PFSK-1 (cell line): ENCODE results near the gene CHRNB1.

ENCODE experiments used
- FOXP2 ChIP-seq: optimal IDR thresholded peaks from 2 replicates; pipeline ENCODE3; 2011; ENCODE audit warnings: borderline replicate concordance, control low read depth, inconsistent platforms; ENCODE audit not compliant: insufficient read depth; ENCODE audit errors: extremely low read length, extremely low read depth
- POLR2AphosphoS5 ChIP-seq: IDR thresholded peaks from 2 replicates; pipeline ENCODE4 v1.6.1; 2012; ENCODE audit warnings: low read depth, mild to moderate bottlenecking, control low read depth, low read length, moderate library complexity
- REST ChIP-seq, 2 experiments: IDR thresholded peaks; 2 replicates each; pipeline versions ENCODE4 v1.6.1 to v1.8.0; 2011 to 2012; ENCODE audit warnings: low read depth in 2 of 2, low read length in 2 of 2, control low read depth in 1 of 2, inconsistent platforms in 1 of 2, mild to moderate bottlenecking in 1 of 2, moderate library complexity in 1 of 2; ENCODE audit not compliant: insufficient read depth in 1 of 2
- SIN3A ChIP-seq: IDR thresholded peaks from 2 replicates; pipeline ENCODE4 v1.6.1; 2012; ENCODE audit warnings: mild to moderate bottlenecking, low read length, moderate library complexity, borderline replicate concordance; ENCODE audit not compliant: insufficient read depth
- TAF1 ChIP-seq: IDR thresholded peaks from 2 replicates; pipeline ENCODE4 v1.6.1; 2012; ENCODE audit warnings: low read length, control low read depth, borderline replicate concordance; ENCODE audit not compliant: insufficient read depth

CHRNB1 gene

GRCh38 chr17:7439462-7440112 is 5.3 kb upstream of the CHRNB1 start, which contains the start of gene FGF11:
TSS of gene FGF11 (plus strand) at chr17:7439512. CDS start at chr17:7439621, 109 bp downstream.
- TF ChIP-seq POLR2AphosphoS5 (no peak), REST (IDR thresholded peaks at IDR 0.05; ENCODE audit: insufficient read depth in 1 of 2, low read depth in 2 of 2, low read length in 2 of 2) (peak; percentile 27 to 45; a peak in 1 of 4 replicates), SIN3A (no peak), FOXP2 (no peak)

DNA sequence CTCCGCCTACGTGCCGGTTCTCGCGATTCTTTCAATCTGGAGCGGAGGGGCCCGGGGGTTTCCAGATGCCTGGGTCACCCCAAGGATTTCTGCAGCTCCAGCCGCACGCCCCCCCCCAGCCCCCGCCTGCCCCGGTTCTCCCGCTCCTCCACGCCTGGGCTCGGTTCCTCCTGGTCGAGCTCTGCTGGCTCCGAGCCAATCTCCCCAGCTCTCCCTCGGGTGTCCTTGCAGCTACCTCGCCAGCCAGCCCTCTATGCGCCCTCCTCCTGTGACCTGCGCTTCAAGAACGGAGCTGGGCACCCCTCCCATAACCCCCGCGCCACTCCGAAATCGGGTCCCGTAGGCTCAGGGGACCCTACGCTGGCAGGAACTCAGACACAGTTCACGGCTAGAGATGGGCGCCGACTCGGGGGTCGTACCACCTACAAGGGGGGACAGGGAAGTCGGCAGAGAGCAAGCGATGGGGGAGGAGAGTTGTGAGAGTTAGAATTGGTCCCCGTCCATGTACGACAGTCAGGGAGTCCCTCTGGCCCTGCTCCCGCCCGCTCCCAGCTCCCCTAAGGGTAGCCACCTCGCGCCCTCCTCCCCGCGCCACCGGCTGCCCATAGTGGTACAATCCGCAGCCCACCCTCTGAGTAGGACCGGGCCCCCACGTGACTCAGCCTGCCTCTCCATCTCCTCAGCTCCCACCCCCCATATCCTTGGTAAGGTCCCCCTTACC is 4.6 kb upstream of the CHRNB1 start:
- no peak for TF ChIP-seq TAF1
- no peak for TF ChIP-seq REST (IDR thresholded peaks at IDR 0.05; ENCODE audit: insufficient read depth in 1 of 2, low read depth in 2 of 2, low read length in 2 of 2)
- TF ChIP-seq FOXP2, result peak; percentile 16
- TF ChIP-seq POLR2AphosphoS5, result no peak

- TF ChIP-seq SIN3A, result no peak
- no peak for TF ChIP-seq FOXP2
- no peak for TF ChIP-seq POLR2AphosphoS5
- TF ChIP-seq TAF1, result no peak
- TF ChIP-seq REST (IDR thresholded peaks at IDR 0.05; ENCODE audit: insufficient read depth in 1 of 2, low read depth in 2 of 2, low read length in 2 of 2), result no peak
These were observed 4.0 kb upstream of the CHRNB1 start for GRCh38 chr17:7440834-7441195.

DNA sequence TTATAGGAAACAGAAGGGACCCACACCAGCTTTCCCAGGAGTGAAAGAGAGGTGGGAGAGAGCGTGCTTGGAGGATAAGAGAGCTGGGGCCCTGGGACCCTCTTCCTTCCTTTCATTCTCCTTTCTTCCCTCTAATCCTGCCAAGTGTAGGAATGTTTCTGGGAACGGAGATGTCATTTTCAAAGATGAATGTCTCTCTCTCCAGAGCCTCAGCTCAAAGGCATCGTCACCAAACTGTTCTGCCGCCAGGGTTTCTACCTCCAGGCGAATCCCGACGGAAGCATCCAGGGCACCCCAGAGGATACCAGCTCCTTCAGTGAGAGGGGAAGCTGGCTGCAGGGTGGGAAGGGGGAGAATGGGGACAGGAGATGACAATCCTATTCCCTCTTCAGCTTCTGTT is 3.6 kb upstream of the CHRNB1 start:
- TF ChIP-seq SIN3A (no peak), POLR2AphosphoS5 (no peak), FOXP2 (no peak), REST (IDR thresholded peaks at IDR 0.05; ENCODE audit: insufficient read depth in 1 of 2, low read depth in 2 of 2, low read length in 2 of 2) (no peak), TAF1 (no peak)

- no peak for TF ChIP-seq TAF1
- TF ChIP-seq REST (IDR thresholded peaks at IDR 0.05; ENCODE audit: insufficient read depth in 1 of 2, low read depth in 2 of 2, low read length in 2 of 2), result no peak
- TF ChIP-seq POLR2AphosphoS5, result no peak
- no peak for TF ChIP-seq FOXP2
- TF ChIP-seq SIN3A, result no peak
These were observed 2.7 kb upstream of the CHRNB1 start for GRCh38 chr17:7442142-7442541.
